Loucy (cell line): ENCODE data around the gene ELOA.

Experiments used
- H2AFZ ChIP-seq: fragments of 200-600 bp; sonication (generic); 2 replicates; pipeline ENCODE4 v1.6.0; 2016; ENCODE audit warnings: antibody characterized with exemption, mild to moderate bottlenecking, low read length, moderate library complexity
- H3F3A ChIP-seq: fragments of 200-600 bp; 2 replicates; pipeline ENCODE4 v1.6.0; 2016; ENCODE audit warnings: antibody characterized with exemption, low read depth, mild to moderate bottlenecking
- H3K27me3 ChIP-seq: fragments of 200-600 bp; sonication (generic); 2 replicates; pipeline ENCODE4 v1.6.1; 2014; ENCODE audit warnings: low read length, mild to moderate bottlenecking; ENCODE audit not compliant: insufficient read depth, poor library complexity, severe bottlenecking
- H3K36me3 ChIP-seq: fragments of 200-600 bp; sonication (generic); 2 replicates; pipeline ENCODE4 v1.6.1; 2016; ENCODE audit warnings: low read length; ENCODE audit not compliant: insufficient read depth
- H3K4me1 ChIP-seq: fragments of 200-600 bp; sonication (generic); 2 replicates; pipeline ENCODE4 v1.5.1; 2014; ENCODE audit warnings: low read length, mild to moderate bottlenecking; ENCODE audit not compliant: insufficient read depth, poor library complexity, severe bottlenecking
- H3K4me2 ChIP-seq: fragments of 200-600 bp; sonication (generic); 2 replicates; pipeline ENCODE4 v1.6.0; 2014; ENCODE audit warnings: antibody characterized with exemption, low read length, low read depth, mild to moderate bottlenecking; ENCODE audit not compliant: poor library complexity, severe bottlenecking
- H3K4me3 ChIP-seq: fragments of 200-600 bp; sonication (generic); 2 replicates; pipeline ENCODE4 v1.5.1; 2014; ENCODE audit warnings: low read length, mild to moderate bottlenecking, mixed read lengths; ENCODE audit not compliant: poor library complexity, severe bottlenecking
- H3K79me2 ChIP-seq: fragments of 200-600 bp; sonication (generic); 2 replicates; pipeline ENCODE4 v1.6.1; 2014; ENCODE audit warnings: low read length; ENCODE audit not compliant: insufficient read depth
- H3K9ac ChIP-seq: fragments of 200-600 bp; sonication (generic); 2 replicates; pipeline ENCODE4 v1.6.0; 2014; ENCODE audit warnings: mild to moderate bottlenecking, low read depth, low read length, moderate library complexity; ENCODE audit not compliant: poor library complexity, severe bottlenecking
- H3K9me2 ChIP-seq: fragments of 200-600 bp; sonication (generic); replicated peaks from 2 replicates; pipeline ENCODE4 v1.6.1; 2016; ENCODE audit warnings: low read depth, low read length, mixed read lengths
- H3K9me3 ChIP-seq: fragments of 200-600 bp; sonication (generic); 2 replicates; pipeline ENCODE4 v1.6.1; 2014; ENCODE audit warnings: mild to moderate bottlenecking, antibody characterized with exemption, low read length, low read depth; ENCODE audit not compliant: insufficient read depth
- H4K20me1 ChIP-seq: fragments of 200-600 bp; sonication (generic); 2 replicates; pipeline ENCODE4 v1.6.0; 2014; ENCODE audit warnings: antibody characterized with exemption, low read length, mild to moderate bottlenecking; ENCODE audit not compliant: insufficient read depth, poor library complexity, severe bottlenecking
- CTCF ChIP-seq: fragments of 200-600 bp; sonication (generic); conservative IDR thresholded peaks from 2 replicates; pipeline ENCODE4 v1.5.1; 2014; ENCODE audit warnings: mild to moderate bottlenecking, antibody characterized with exemption, low read length
- EZH2phosphoT487 ChIP-seq: fragments of 200-600 bp; IDR thresholded peaks from 2 replicates; pipeline ENCODE4 v1.6.1; 2018; ENCODE audit warnings: antibody characterized with exemption, mild to moderate bottlenecking, moderate library complexity, borderline replicate concordance

ELOA gene

GRCh38 chr1:23695667-23696066 is 47.6 kb upstream of the ELOA start:
- Histone ChIP-seq H4K20me1 (peaks cover 91% of the 10 kb centered on the region), H3K4me3 (peak overlapping the region; percentile 86), H3F3A (no peaks in the 10 kb centered on the region)

GRCh38 chr1:23696335-23696989 is 46.8 kb upstream of the ELOA start:
- Histone ChIP-seq H3F3A (no peaks in the 10 kb centered on the region), H3K36me3 (peaks cover 80% of the 10 kb centered on the region; the same call in 1 of the 2 replicates), H3K4me2 (peak overlapping the region; percentile 83)

More at GRCh38 chr1:23695667-23696066, 47.6 kb upstream of the ELOA start:
- peak overlapping the region; percentile 83 for H3K4me2 ChIP-seq
- no peaks in the 10 kb centered on the region for H3K9me3 ChIP-seq
- H3K9ac ChIP-seq: peak overlapping the region; percentile 92
- TF ChIP-seq CTCF: no peak
- TF ChIP-seq EZH2phosphoT487: no peak
- peaks cover 50% of the 10 kb centered on the region for H3K4me1 ChIP-seq
- peaks cover 74% of the 10 kb centered on the region; the same call in 1 of the 2 replicates for H3K36me3 ChIP-seq
- H3K9me2 ChIP-seq: no peaks in the 10 kb centered on the region
- H3K79me2 ChIP-seq: peaks cover 91% of the 10 kb centered on the region
- no peak overlapping the region for H2AFZ ChIP-seq
- peaks cover 8% of the 10 kb centered on the region for H3K27me3 ChIP-seq

GRCh38 chr1:23698466-23698865 is 44.8 kb upstream of the ELOA start:
- peaks cover 86% of the 10 kb centered on the region for H3K79me2 ChIP-seq
- H3K4me3 ChIP-seq: peak overlapping the region; percentile 41
- H3K4me1 ChIP-seq: peaks cover 39% of the 10 kb centered on the region
- H3K9ac ChIP-seq: peak overlapping the region; percentile 27
- no peaks in the 10 kb centered on the region for H3K9me3 ChIP-seq
- peaks cover 91% of the 10 kb centered on the region; the same call in 1 of the 2 replicates for H3K36me3 ChIP-seq
- H3K27me3 ChIP-seq: no peaks in the 10 kb centered on the region
- no peaks in the 10 kb centered on the region for H3K9me2 ChIP-seq
- no peak for TF ChIP-seq EZH2phosphoT487
- TF ChIP-seq CTCF: no peak
- H3F3A ChIP-seq: no peaks in the 10 kb centered on the region
- H4K20me1 ChIP-seq: peaks cover 91% of the 10 kb centered on the region
- peak overlapping the region; percentile 83 for H3K4me2 ChIP-seq
- H2AFZ ChIP-seq: no peak overlapping the region

More at GRCh38 chr1:23696335-23696989, 46.8 kb upstream of the ELOA start:
- Histone ChIP-seq H3K9me3 (no peaks in the 10 kb centered on the region), H3K27me3 (peaks cover 8% of the 10 kb centered on the region), H2AFZ (no peak overlapping the region), H3K9me2 (no peaks in the 10 kb centered on the region), H3K4me1 (peaks cover 50% of the 10 kb centered on the region), H3K9ac (peak overlapping the region; percentile 92), H3K4me3 (peak overlapping the region; percentile 86), H3K79me2 (peaks cover 98% of the 10 kb centered on the region), H4K20me1 (peaks cover 98% of the 10 kb centered on the region)
- TF ChIP-seq EZH2phosphoT487 (no peak), CTCF (no peak)
